Parathyroid adenoma (tissue), 2 donors: ENCODE data around the gene NPEPL1.

Experiments used
- H2AFZ ChIP-seq: fragments of 300-600 bp; sonication (generic); one replicate; pipeline ENCODE4 v1.7.0; 2017; ENCODE audit warnings: antibody characterized with exemption, mild to moderate bottlenecking
- H3K27ac ChIP-seq: fragments of 300-600 bp; sonication (generic); one replicate; pipeline ENCODE4 v1.7.0; 2017
- H3K27me3 ChIP-seq: fragments of 300-600 bp; sonication (generic); one replicate; pipeline ENCODE4 v1.7.0; 2017; ENCODE audit warnings: low read length; ENCODE audit not compliant: control insufficient read depth, insufficient read depth
- H3K36me3 ChIP-seq: fragments of 300-600 bp; sonication (generic); one replicate; pipeline ENCODE4 v1.7.0; 2017; ENCODE audit warnings: low read length; ENCODE audit not compliant: control insufficient read depth, insufficient read depth
- H3K4me1 ChIP-seq: fragments of 300-600 bp; sonication (generic); one replicate; pipeline ENCODE4 v1.7.0; 2017; ENCODE audit warnings: control low read depth
- H3K4me2 ChIP-seq: fragments of 300-600 bp; sonication (generic); one replicate; pipeline ENCODE4 v1.7.0; 2017; ENCODE audit warnings: low read length
- H3K4me3 ChIP-seq: fragments of 300-600 bp; sonication (generic); one replicate; pipeline ENCODE4 v1.7.0; 2017; ENCODE audit warnings: low read depth, low read length
- H3K79me2 ChIP-seq: fragments of 300-600 bp; sonication (generic); one replicate; pipeline ENCODE4 v1.7.0; 2017; ENCODE audit warnings: control low read depth
- H3K9ac ChIP-seq: fragments of 300-600 bp; sonication (generic); one replicate; pipeline ENCODE4 v1.7.0; 2017; ENCODE audit warnings: mild to moderate bottlenecking
- H3K9me3 ChIP-seq: fragments of 300-600 bp; sonication (generic); one replicate; pipeline ENCODE4 v1.7.0; 2017; ENCODE audit warnings: low read length; ENCODE audit not compliant: control insufficient read depth
- TF ChIP-seq, protein P1 (sequence below): fragments of 300-600 bp; sonication (generic); IDR thresholded peaks from one replicate; pipeline ENCODE4 v1.7.0; 2017; ENCODE audit warnings: antibody characterized with exemption, mild to moderate bottlenecking
- donor health status: primary hyperparathyroidism.

NPEPL1 gene

DNA sequence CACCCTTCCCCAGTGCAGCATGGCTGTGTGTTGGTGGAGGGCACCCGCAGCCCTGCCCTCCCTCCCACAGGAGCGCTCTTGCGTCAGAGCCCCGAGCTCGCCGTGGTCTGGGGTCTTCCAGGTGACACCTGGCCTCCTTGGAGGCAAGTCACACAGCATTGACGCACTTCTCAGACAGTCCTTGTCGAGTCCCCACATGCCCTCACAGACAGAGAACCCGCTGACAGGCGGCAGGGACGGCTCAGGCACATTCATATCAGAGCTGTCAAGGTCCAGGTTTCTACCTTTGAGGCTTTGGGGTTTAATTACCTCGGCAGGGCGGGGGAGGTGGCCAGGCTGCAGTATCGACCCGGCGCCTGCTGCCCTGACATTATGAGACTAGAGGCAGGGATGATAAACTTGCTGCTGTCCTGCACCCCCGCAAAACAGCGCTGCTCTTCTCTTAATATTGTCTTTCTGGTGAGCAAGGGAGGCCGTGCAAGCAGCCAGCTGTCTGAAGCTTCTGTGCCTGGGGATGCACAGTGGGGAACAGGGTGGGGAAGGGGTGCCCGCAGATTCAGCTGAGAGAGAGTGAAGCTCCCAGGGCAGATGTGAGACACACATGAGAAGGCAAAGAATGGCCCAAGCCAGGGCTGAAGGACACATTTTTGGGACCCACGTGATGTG lies 4.7 kb downstream of the NPEPL1 start:
- Histone ChIP-seq H3K27me3 (no peaks in the 10 kb centered on the region), H3K36me3 (no peaks in the 10 kb centered on the region), H3K27ac (no peak overlapping the region), H3K4me2 (no peak overlapping the region), H3K4me1 (peaks cover 6% of the 10 kb centered on the region), H3K9ac (no peak overlapping the region), H3K9me3 (no peaks in the 10 kb centered on the region), H3K79me2 (peaks cover 5% of the 10 kb centered on the region), H2AFZ (no peak overlapping the region), H3K4me3 (no peak overlapping the region)
- TF ChIP-seq, protein P1, sequence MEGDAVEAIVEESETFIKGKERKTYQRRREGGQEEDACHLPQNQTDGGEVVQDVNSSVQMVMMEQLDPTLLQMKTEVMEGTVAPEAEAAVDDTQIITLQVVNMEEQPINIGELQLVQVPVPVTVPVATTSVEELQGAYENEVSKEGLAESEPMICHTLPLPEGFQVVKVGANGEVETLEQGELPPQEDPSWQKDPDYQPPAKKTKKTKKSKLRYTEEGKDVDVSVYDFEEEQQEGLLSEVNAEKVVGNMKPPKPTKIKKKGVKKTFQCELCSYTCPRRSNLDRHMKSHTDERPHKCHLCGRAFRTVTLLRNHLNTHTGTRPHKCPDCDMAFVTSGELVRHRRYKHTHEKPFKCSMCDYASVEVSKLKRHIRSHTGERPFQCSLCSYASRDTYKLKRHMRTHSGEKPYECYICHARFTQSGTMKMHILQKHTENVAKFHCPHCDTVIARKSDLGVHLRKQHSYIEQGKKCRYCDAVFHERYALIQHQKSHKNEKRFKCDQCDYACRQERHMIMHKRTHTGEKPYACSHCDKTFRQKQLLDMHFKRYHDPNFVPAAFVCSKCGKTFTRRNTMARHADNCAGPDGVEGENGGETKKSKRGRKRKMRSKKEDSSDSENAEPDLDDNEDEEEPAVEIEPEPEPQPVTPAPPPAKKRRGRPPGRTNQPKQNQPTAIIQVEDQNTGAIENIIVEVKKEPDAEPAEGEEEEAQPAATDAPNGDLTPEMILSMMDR = no peak

DNA sequence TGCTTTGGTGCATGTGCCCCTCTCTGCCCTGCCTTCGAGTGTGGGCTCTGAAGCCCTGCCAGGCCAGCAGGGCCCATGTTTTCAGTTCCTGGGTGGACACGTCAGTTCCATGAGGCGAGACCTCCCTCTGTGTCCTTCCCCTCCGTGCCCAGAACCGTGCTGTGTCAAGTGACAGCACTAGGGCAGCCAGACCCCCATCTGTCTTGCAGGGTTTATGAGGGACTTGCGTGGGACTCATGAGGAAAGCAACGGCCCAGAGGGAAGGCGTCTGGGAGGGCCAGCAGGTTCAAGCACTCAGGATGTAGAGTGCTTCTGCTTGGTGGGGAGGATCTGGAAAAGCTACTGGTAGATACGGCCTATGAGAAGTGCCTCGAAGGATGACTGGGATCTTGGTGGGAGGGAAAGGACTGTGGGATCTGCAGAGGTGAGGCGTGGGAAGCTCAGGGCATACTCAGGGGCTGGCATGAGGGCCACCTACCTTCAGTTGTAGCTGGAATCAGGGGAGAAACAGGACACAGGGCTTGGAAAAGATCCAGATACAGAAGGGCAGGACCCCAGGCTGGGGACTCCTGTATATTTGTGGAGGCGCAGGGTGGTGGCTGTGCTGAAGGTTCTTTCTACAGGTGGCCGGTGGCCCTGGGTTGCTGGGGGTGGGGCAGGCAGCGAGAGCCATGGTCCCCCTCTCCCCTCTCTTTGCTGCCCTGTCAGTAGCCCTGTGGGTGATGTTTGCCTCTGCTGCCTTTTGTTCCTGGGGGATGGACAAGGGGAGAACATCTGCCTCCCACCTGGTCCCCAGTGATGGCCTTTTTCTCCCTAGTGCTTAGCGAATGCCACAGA lies 5.5 kb downstream of the NPEPL1 start:
- no peaks in the 10 kb centered on the region for H3K36me3 ChIP-seq
- TF ChIP-seq, protein P1 = no peak
- H3K27ac ChIP-seq = no peak overlapping the region

DNA sequence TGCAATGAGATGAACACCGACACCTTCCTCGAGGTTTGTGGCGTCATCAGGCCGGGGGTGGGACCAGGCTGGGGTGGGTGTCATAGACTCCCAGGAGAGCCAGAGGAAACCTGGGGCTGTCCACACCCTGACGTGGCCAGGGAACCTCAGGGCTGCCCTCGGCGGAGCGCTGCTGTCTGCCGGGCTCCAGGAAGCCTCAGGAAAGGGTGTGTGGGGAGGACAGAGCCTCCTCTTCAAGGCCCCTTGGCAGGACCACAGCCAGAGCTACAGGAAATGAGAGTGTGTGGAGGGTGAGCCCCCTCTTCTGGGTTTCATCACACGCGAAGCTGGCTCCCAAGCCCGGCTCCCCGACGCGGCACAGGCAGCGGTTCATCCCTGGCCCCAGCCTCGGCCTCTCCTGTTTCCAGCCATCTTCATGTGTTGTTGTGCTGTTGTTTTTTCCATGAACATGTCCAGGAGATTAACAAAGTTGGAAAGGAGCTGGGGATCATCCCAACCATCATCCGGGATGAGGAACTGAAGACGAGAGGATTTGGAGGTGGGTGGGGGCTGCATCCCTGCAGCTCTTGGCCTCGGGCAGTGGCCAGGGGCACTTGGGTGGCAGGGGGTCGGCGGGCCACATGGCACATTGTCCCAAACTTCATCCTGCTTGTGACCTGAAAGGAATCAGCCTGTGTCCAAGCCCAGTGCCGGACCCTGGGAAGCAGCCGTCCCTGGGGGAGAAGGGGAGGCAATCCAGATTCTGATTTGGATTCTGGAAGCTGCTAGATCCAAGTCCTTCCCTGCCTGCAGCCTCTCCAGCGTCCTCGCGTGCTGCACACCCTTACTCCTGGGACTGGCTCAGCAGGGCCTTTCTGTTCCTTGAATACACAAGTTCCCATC lies 6.4 kb downstream of the NPEPL1 start:
- TF ChIP-seq, protein P1 = no peak
- no peaks in the 10 kb centered on the region for H3K36me3 ChIP-seq
- no peaks in the 10 kb centered on the region for H3K4me1 ChIP-seq
- no peak overlapping the region for H3K4me3 ChIP-seq
- H3K4me2 ChIP-seq = no peak overlapping the region
- H3K9ac ChIP-seq = no peak overlapping the region
- no peak overlapping the region for H2AFZ ChIP-seq
- H3K9me3 ChIP-seq = no peaks in the 10 kb centered on the region
- H3K79me2 ChIP-seq = no peaks in the 10 kb centered on the region
- H3K27ac ChIP-seq = no peak overlapping the region
- H3K27me3 ChIP-seq = no peaks in the 10 kb centered on the region

More for the DNA sequence above, 5.5 kb downstream of the NPEPL1 start:
- no peak overlapping the region for H3K4me3 ChIP-seq
- H3K79me2 ChIP-seq = peaks cover 5% of the 10 kb centered on the region
- no peak overlapping the region for H2AFZ ChIP-seq
- no peak overlapping the region for H3K4me2 ChIP-seq
- no peaks in the 10 kb centered on the region for H3K27me3 ChIP-seq
- H3K4me1 ChIP-seq = peaks cover 6% of the 10 kb centered on the region
- H3K9ac ChIP-seq = no peak overlapping the region
- no peaks in the 10 kb centered on the region for H3K9me3 ChIP-seq

DNA sequence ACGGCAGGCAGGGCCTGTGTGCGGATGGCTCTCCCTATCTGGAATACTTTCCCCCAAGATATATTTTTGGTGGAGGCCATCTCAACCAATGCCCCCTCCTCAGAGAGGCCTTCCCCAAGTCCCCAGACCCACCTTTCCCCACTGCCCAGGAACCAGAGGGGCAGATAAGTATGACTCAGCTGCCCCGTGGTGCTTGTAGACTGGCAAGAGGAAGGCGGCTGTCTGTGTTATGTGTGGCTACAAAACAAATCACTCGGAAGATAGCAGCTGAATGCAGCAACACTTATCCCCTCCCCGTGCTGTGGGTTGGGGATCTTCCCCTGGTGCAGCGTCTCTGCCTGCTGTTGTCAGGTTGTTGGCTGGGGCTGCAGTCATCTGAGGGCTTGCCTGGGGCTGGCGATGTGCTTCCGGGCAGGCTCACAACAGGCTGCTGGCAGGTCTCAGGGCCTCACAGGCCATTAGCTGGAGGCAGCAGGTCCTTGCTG lies 7.1 kb downstream of the NPEPL1 start:
- no peak overlapping the region for H3K9ac ChIP-seq
- H2AFZ ChIP-seq = no peak overlapping the region
- no peaks in the 10 kb centered on the region for H3K9me3 ChIP-seq
- TF ChIP-seq, protein P1 = no peak
- H3K4me2 ChIP-seq = no peak overlapping the region
- H3K36me3 ChIP-seq = no peaks in the 10 kb centered on the region
- no peak overlapping the region for H3K27ac ChIP-seq
- no peak overlapping the region for H3K4me3 ChIP-seq
- H3K27me3 ChIP-seq = no peaks in the 10 kb centered on the region
- H3K4me1 ChIP-seq = no peaks in the 10 kb centered on the region
- H3K79me2 ChIP-seq = no peaks in the 10 kb centered on the region
